SJSA1 (cell line): ENCODE results near the gene CCDC40. TPM values are rescaled to one million over a fixed set of nuclear protein-coding genes. Genes with fewer than 3 reads are reported as not detected.

Experiments used
- DNase-seq, 2 experiments: peaks; one replicate each; pipeline ENCODE4 v3.0.0-alpha.2; 2015 to 2020; ENCODE audit warnings: low spot score in 2 of 2, low read depth in 1 of 2
- H3K27ac ChIP-seq: fragments of 250-450 bp; sonication (Bioruptor Pico); 2 replicates; pipeline ENCODE4 v1.5.1; 2020; ENCODE audit warnings: mild to moderate bottlenecking, moderate library complexity
- H3K27me3 ChIP-seq: fragments of 250-450 bp; sonication (Bioruptor Pico); replicated peaks from 2 replicates; pipeline ENCODE4 v1.5.1; 2020; ENCODE audit warnings: mild to moderate bottlenecking, moderate library complexity
- H3K36me3 ChIP-seq: fragments of 250-450 bp; sonication (Bioruptor Pico); 2 replicates; pipeline ENCODE4 v1.5.1; 2020; ENCODE audit warnings: mild to moderate bottlenecking
- H3K4me1 ChIP-seq: fragments of 250-450 bp; sonication (Bioruptor Pico); replicated peaks from 2 replicates; pipeline ENCODE4 v1.6.1; 2021; ENCODE audit warnings: mild to moderate bottlenecking
- H3K4me3 ChIP-seq: fragments of 250-450 bp; sonication (Bioruptor Pico); 2 replicates; pipeline ENCODE4 v1.5.1; 2020; ENCODE audit warnings: mild to moderate bottlenecking
- H3K9me3 ChIP-seq: fragments of 250-450 bp; sonication (Bioruptor Pico); replicated peaks from 2 replicates; pipeline ENCODE4 v1.5.1; 2020; ENCODE audit warnings: mild to moderate bottlenecking
- total RNA-seq: library from RNA; depleted of rRNA; stranded (reverse); fragments of >200 nt; shearing (Covaris generic); gene quantifications from 2 replicates; pipeline ENCODE4 v1.2.3, GENCODE V29; 2014; rRNA removed

CCDC40 gene
- total RNA-seq, 1 experiment from 2014 or later: 2.2 TPM

DNA sequence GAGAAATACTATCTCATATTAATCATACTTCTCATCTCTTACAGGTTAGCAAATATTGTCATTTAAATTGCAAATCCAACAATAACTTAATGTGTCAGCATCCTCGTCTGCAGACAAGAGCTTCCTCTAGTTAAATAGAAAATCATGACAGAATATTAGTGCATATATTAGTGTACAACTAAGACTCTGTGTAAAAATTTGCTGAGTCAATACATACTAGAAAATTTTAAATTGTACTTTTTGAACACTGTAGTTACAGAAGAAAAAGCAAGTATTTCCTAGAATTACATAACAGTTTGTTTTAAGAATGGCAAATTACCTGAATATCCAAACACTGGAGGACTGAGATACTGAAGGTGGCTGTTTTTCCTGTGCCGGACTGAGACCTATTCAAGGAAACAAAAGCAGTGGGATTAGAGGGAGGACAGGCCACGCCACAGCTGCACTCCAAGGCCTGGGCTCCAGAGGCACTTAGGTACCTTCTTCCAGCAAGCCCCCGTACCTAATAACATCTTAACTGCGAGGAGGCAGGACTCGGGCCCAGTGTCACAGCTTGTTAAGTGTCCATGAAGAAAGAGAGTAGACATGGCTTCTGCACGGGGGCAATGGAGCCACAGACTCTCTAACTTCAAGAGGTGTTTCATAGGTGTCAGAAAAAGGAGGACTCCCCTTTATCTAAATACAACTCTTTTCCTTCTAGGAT, 105.2 kb downstream of the CCDC40 start:
- Histone ChIP-seq H3K9me3 (no peaks in the 10 kb centered on the region), H3K4me3 (no peak overlapping the region), H3K27ac (no peak overlapping the region), H3K4me1 (peaks cover 13% of the 10 kb centered on the region), H3K27me3 (no peaks in the 10 kb centered on the region), H3K36me3 (peaks cover 93% of the 10 kb centered on the region)
- no peak for DNase-seq

DNA sequence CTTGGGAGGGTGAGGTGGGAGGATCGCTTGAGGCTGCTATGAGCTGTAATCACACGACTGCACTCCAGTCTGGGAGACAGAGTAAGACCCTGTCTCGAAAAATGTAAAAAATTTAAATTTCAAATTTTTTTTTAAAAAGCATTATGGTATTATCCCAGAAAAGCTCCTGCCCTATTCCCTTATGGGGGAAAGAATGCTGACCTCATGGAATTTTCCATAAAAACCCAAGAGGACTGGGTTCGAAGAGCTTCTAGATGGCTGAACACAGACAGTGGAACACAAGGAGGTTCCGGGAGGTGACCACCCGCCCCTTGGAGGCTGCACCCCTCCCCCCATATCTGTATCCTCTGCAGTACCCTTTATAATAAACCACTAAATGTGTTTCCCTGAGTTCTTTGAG, 106.5 kb downstream of the CCDC40 start:
- Histone ChIP-seq H3K4me1 (peaks cover 13% of the 10 kb centered on the region), H3K9me3 (no peaks in the 10 kb centered on the region), H3K4me3 (no peak overlapping the region), H3K27ac (no peak overlapping the region), H3K36me3 (peaks cover 87% of the 10 kb centered on the region), H3K27me3 (no peaks in the 10 kb centered on the region)
- no peak for DNase-seq

DNA sequence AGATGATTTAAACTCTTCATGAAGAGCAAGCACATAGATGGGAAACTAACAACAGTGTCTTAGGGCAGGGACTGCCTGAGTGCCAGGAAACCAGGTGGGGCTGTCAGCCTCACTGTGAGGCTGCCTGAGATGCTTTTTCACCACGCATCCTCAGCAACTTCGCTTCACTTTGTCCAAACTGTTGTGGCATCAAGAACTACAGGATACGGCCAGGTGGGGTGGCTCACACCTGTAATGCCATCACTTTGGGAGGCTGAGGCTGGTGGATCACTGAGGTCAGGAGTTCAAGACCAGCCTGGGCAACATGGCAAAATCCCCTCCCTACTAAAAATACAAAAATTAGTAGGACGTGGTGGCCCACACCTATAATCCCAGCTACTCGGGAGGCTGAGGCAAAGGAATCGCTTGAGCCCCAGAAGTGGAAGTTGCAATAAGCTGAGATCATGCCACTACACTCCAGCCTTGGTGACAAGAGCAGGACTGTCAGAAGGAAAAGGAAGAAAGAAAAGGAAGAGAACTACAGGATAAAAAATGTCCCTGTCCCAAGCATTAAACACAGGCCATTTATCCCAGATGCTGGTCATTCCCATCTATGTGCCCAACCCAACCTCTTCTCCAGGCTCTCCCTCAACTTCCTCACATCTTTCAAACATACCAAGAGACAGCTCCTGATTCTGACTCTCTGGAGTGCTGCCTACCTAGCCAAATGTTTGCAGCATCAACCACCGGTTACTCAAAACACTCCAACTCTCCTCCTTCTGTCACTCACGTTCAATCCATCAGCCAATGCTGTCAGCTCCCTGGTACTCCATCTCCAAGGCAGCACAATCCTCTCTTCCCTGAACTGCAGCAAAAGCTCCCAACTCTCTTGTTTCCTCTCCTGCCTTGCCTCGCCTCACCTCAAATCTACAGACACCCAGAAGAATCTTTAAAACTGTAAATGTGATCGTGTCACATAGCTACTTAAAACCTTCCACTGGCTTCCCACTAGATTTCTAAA, 108.9 kb downstream of the CCDC40 start:
- Histone ChIP-seq H3K36me3 (peaks cover 65% of the 10 kb centered on the region), H3K27me3 (no peaks in the 10 kb centered on the region), H3K27ac (no peak overlapping the region), H3K4me3 (peak overlapping the region; percentile 84), H3K9me3 (no peaks in the 10 kb centered on the region), H3K4me1 (peaks cover 17% of the 10 kb centered on the region)
- no peak for DNase-seq

DNA sequence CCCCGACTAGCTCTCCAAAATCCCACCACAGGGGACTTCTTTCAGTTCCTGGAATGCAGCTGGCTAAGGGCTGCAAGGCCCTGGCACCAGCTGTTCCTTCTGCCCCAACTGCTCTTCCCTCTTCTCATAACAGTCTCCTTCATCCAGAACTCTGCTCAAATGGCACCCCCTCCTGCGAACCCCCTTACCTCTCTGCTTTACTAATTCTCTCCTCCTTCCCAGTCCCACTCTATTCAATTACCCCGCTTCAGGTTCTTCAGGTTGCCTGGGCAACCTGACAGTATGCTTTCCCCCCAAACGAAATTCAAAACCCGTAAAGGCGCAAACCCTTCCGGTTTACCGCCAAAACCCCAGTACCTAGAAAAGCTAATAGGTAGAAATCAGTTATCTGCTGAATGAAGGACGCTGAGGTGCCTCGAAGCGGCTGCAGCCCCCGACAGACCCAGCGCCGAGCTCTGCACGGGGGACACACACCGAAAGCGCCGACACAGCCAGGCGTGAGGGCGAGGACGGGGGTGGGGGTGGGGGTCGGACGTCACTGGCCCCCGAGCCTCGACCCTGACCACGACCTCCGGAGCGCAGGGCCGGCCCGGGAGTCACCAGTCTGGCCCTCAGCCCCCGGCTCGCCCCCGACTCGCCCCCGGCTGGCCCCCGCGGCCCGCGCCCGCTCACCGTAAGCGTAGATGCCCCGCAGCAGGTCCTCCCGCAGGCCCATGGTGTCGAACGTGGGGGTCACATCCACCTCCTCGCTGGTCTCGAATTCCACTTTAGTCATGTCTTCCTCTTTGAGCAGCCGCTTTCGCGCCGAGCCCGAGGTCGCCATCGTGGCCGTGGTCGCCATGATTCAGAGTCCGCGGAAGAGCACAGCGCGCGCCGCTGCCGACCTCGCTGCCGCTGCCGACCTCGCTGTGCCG, 109.9 kb downstream of the CCDC40 start:
- Histone ChIP-seq H3K9me3 (no peaks in the 10 kb centered on the region), H3K27me3 (no peaks in the 10 kb centered on the region), H3K27ac (peak overlapping the region; percentile 41), H3K4me3 (peak overlapping the region; percentile 84), H3K4me1 (peaks cover 21% of the 10 kb centered on the region), H3K36me3 (peaks cover 55% of the 10 kb centered on the region)
- peak in 1 of 2 experiments; percentile 50 for DNase-seq

DNA sequence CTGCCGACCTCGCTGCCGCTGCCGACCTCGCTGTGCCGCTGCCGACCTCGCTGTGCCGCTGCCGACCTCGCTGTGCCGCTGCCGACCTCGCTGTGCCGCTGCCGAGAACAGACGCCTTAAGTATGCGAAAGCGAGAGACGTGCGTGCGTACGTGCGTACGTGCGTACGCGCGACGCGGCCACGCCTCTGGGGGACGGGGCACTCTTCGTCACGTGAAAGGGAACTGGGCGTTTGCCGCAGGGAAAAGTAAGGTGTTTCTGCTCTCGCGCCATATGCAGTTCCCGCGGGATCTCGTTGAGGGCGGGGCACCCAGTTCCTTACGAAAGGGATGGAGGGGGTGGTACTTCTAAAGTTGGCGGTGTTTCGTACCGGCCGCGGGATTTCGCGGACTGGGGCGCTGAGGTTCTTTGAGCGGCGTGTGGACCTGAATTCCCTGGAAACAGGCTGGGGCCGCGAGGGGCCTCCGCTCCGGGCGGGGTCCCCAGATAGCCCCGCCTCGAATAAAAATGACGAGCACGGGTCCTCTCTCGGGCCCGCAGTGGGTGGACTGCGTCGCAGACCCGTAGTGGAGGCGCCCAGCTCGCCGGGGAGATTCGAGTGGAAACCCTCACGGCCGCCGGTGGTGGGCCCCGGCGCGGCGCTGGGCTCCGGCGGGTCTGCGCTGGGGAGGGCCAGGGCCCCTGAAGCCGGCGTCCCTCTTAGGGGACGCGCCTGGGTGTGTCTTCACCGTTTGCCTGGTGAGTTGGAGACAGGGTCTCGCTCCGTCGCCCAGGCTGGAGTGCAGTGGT, 110.8 kb downstream of the CCDC40 start, which contains the start of gene EIF4A3:
Gene EIF4A3 (minus strand): TSS at position 94 of the 788 bp plus-strand sequence. CDS start 167 bp downstream, outside the sequence.
- H3K27ac ChIP-seq: peak within 1 kb of the TSS; percentile 80
- H3K27me3 ChIP-seq: no peaks in the 10 kb centered on the region
- peak within 1 kb of the TSS; percentile 84 for H3K4me3 ChIP-seq
- H3K4me1 ChIP-seq: peaks cover 25% of the 10 kb centered on the region
- no peaks in the 10 kb centered on the region; the same call in 1 of the 2 replicates for H3K9me3 ChIP-seq
- DNase-seq: peak; percentile 99 to 100
- peaks cover 47% of the 10 kb centered on the region for H3K36me3 ChIP-seq

Other genes starting within 250 kb of the CCDC40 start
- gene CBX8, start 239.6 kb upstream of the CCDC40 start, total RNA-seq: 9.0 and 21.0 TPM in 2 replicates
- gene CBX4, start 197.2 kb upstream of the CCDC40 start, total RNA-seq: 52.1 and 53.3 TPM in 2 replicates
- 39.5 and 42.0 TPM in 2 replicates for gene TBC1D16, start 770 bp upstream of the CCDC40 start, total RNA-seq
- gene GAA, start 64.9 kb downstream of the CCDC40 start, total RNA-seq: 35.7 and 49.9 TPM in 2 replicates
- 192 and 232 TPM in 2 replicates for gene EIF4A3, start 110.5 kb downstream of the CCDC40 start, total RNA-seq
- gene CARD14, start 133.4 kb downstream of the CCDC40 start, total RNA-seq: not detected in 2 replicates
- gene SGSH, start 183.7 kb downstream of the CCDC40 start, total RNA-seq: 18.6 and 26.5 TPM in 2 replicates
- 12.3 and 14.3 TPM in 2 replicates for gene SLC26A11, start 183.8 kb downstream of the CCDC40 start, total RNA-seq
- gene RNF213, start 224.2 kb downstream of the CCDC40 start, total RNA-seq: 43.0 and 49.8 TPM in 2 replicates